Measurements from ENCODE around the gene ELAC2.

ELAC2 gene

GRCh38 chr17:12958786-12959185, 59.0 kb downstream of the ELAC2 start:
- DNase-seq (ENCODE audit: low spot score) (no peak), FAIRE-seq (no peak)

DNA sequence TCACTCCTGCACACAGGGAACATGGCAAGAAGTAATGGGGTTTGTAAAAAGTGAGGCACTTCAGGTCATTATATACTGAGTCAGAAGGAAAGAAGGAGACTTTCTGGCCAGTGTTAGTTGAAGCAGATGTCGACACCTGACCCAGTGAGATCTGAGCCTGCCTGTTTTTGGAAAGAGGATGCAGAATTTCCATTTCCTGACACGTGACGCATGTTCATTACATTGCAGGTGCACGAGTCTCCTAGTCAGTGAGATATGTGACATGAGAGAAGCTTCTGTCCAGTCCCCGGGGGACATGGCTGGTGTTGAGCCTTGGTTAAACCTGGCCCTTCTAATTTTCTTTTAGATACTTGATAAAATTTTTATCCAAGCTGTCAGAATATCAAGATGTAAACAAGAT, 62.3 kb downstream of the ELAC2 start:
- DNase-seq (ENCODE audit: low spot score) (no peak), FAIRE-seq (no peak)

GRCh38 chr17:12953156-12953555, 64.7 kb downstream of the ELAC2 start:
- no peak for DNase-seq (ENCODE audit: low spot score)
- no peak for FAIRE-seq

- FAIRE-seq (no peak), DNase-seq (ENCODE audit: low spot score) (no peak)
Observed at GRCh38 chr17:12952012-12952411, 65.8 kb downstream of the ELAC2 start.

DNA sequence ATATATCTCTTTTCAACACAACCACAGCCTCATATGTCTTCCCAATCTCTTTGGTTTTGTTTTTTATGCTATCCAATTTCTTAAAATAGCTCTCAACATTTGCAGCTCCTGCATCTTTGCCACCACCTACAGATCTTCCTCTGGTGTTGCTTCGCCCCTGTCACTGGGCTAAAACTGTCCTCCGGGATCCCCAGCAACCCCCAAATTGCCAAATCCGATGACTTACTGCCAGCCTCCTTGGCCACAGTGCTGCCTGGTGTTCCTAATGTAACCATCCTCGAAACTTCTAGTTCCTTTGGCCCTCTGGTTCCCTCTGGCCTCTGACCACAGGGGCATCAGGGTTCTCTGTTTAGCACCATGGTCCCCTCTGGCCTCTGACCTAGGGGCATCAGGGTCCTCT, 70.8 kb downstream of the ELAC2 start:
- no peak for FAIRE-seq
- DNase-seq (ENCODE audit: low spot score): no peak

All from urothelium cell line (cell line).